Amygdala (tissue), 56 donors: ENCODE measurements around the gene UXS1.
"Not testable (repeated sequence)": the region's sequence is repeated elsewhere in the genome, so short reads cannot be mapped to it uniquely, and the experiment has no call there.

Source experiments
- DNase-seq, 56 donors: peaks; one replicate each; lab custom pipeline; 2025; lab: John Stamatoyannopoulos, UW

Gene UXS1

GRCh38 chr2:106193977-106194778 is at the start of gene UXS1:
UXS1 (minus strand) TSS chr2:106194301; CDS start chr2:106194241, 60 bp downstream.
- peak; percentile 49 to 97 (median 91) for DNase-seq

GRCh38 chr2:106239491-106239890 is 45.4 kb upstream of the UXS1 start:
- DNase-seq: not testable (repeated sequence)

- DNase-seq: not testable (repeated sequence)
Observed at GRCh38 chr2:106235392-106235791, 41.3 kb upstream of the UXS1 start.

GRCh38 chr2:106233350-106233706 is 39.2 kb upstream of the UXS1 start:
- DNase-seq: no peak

- DNase-seq: peak in 22 of 56 donors; percentile 1 to 47 (median 8)
Observed at GRCh38 chr2:106232638-106233349, 38.7 kb upstream of the UXS1 start.

- peak in 1 of 56 donors; percentile 1 for DNase-seq
Observed at GRCh38 chr2:106223347-106223746, 29.2 kb upstream of the UXS1 start.

GRCh38 chr2:106222057-106222456 is 28.0 kb upstream of the UXS1 start:
- not testable (repeated sequence) for DNase-seq

- DNase-seq: no peak
Observed at GRCh38 chr2:106219813-106220212, 25.7 kb upstream of the UXS1 start.

GRCh38 chr2:106219157-106219556 is 25.1 kb upstream of the UXS1 start:
- not testable (repeated sequence) for DNase-seq

GRCh38 chr2:106208874-106209273 is 14.8 kb upstream of the UXS1 start:
- no peak for DNase-seq

- no peak for DNase-seq
Observed at GRCh38 chr2:106208399-106208798, 14.3 kb upstream of the UXS1 start.

- DNase-seq: no peak
Observed at GRCh38 chr2:106207246-106207645, 13.1 kb upstream of the UXS1 start.

GRCh38 chr2:106205488-106205887 is 11.4 kb upstream of the UXS1 start:
- no peak for DNase-seq

- DNase-seq: not testable (repeated sequence)
Observed at GRCh38 chr2:106204551-106204950, 10.4 kb upstream of the UXS1 start.

- DNase-seq: no peak
Observed at GRCh38 chr2:106201661-106202060, 7.6 kb upstream of the UXS1 start.

- DNase-seq: no peak
Observed at GRCh38 chr2:106197878-106198277, 3.8 kb upstream of the UXS1 start.

- no peak for DNase-seq
Observed at GRCh38 chr2:106195981-106196380, 1.9 kb upstream of the UXS1 start.

GRCh38 chr2:106195456-106195855 is 1.4 kb upstream of the UXS1 start:
- DNase-seq: no peak

GRCh38 chr2:106193690-106193976 is 468 bp downstream of the UXS1 start:
- DNase-seq: peak in 15 of 56 donors; percentile 30 to 70 (median 50)

GRCh38 chr2:106192752-106193689 is 1.1 kb downstream of the UXS1 start:
- DNase-seq: peak in 15 of 56 donors; percentile 25 to 61 (median 40)

GRCh38 chr2:106191511-106192016 is 2.5 kb downstream of the UXS1 start:
- no peak for DNase-seq
